ENCODE measurements around the gene CDKL4. TPM values are rescaled to one million over a fixed set of nuclear protein-coding genes. Genes with fewer than 3 reads are reported as not detected.
A peak's percentile ranks its signal among the peaks of the same experiment; 100 is the strongest.

CDKL4 gene
- total and polyA plus RNA-seq, 2 donors (not counting 1 experiment from before 2014, with no cell fraction given) = 0.18 to 3.0 TPM

DNA sequence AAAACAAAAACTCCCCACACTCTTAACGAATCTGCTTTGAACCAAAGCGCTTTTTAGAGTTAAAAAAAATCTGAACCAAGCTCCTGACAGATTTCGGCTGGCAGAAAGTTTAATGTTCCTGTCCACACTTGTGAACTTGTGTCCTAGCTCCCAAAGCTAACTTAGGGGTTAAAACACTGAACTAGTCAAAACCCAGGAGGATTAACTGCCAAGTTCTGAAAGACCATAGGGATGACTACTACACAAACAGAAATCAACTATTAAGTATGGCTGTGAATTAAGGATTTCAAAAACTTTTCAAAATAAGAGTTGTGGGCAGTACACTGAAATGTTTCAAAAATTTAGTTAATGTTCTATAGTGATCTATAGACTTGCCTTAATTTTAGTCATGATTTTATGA lies 26.2 kb upstream of the CDKL4 start:
- Histone ChIP-seq H3K4me2 (ENCODE audit: extremely low read depth, insufficient read depth, low read length) (no peak overlapping the region), H2AFZ (ENCODE audit: low read length) (no peak overlapping the region), H3K9ac (ENCODE audit: insufficient read depth, low read length) (no peak overlapping the region), H3K36me3 (ENCODE audit: control insufficient read depth, insufficient read depth, low read length) (peaks cover 3% of the 10 kb centered on the region), H4K20me1 (ENCODE audit: control insufficient read depth, extremely low read depth, insufficient read depth, low read length) (no peaks in the 10 kb centered on the region), H3K9me3 (ENCODE audit: control insufficient read depth, insufficient read depth, low read depth, low read length) (no peaks in the 10 kb centered on the region), H3K27ac (ENCODE audit: insufficient read depth, low read length) (no peak overlapping the region), H3K4me1 (ENCODE audit: control insufficient read depth, extremely low read depth, insufficient read depth, low read length) (peaks cover 3% of the 10 kb centered on the region), H3K4me3 (replicated peaks in 1 of 4; ENCODE audit: control extremely low read depth in 1 of 4, insufficient read depth in 1 of 4, low read depth in 3 of 4, low read length in 4 of 4) (no peak overlapping the region), H3K27me3 (ENCODE audit: control insufficient read depth, insufficient read depth, low read length) (no peaks in the 10 kb centered on the region), H3K79me2 (ENCODE audit: control insufficient read depth, insufficient read depth, low read length) (no peaks in the 10 kb centered on the region)
- no peak for DNase-seq (ENCODE audit: low read depth in 2 of 2)
- TF ChIP-seq, protein P1, sequence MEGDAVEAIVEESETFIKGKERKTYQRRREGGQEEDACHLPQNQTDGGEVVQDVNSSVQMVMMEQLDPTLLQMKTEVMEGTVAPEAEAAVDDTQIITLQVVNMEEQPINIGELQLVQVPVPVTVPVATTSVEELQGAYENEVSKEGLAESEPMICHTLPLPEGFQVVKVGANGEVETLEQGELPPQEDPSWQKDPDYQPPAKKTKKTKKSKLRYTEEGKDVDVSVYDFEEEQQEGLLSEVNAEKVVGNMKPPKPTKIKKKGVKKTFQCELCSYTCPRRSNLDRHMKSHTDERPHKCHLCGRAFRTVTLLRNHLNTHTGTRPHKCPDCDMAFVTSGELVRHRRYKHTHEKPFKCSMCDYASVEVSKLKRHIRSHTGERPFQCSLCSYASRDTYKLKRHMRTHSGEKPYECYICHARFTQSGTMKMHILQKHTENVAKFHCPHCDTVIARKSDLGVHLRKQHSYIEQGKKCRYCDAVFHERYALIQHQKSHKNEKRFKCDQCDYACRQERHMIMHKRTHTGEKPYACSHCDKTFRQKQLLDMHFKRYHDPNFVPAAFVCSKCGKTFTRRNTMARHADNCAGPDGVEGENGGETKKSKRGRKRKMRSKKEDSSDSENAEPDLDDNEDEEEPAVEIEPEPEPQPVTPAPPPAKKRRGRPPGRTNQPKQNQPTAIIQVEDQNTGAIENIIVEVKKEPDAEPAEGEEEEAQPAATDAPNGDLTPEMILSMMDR (conservative IDR thresholded peaks at IDR 0.05 in 1 of 2, IDR thresholded peaks at IDR 0.05 in 1 of 2; ENCODE audit: low read depth in 1 of 2, low read length in 2 of 2) = no peak
- TF ChIP-seq EZH2 (IDR thresholded peaks at IDR 0.05; ENCODE audit: low read length, missing control alignments) = no peak

DNA sequence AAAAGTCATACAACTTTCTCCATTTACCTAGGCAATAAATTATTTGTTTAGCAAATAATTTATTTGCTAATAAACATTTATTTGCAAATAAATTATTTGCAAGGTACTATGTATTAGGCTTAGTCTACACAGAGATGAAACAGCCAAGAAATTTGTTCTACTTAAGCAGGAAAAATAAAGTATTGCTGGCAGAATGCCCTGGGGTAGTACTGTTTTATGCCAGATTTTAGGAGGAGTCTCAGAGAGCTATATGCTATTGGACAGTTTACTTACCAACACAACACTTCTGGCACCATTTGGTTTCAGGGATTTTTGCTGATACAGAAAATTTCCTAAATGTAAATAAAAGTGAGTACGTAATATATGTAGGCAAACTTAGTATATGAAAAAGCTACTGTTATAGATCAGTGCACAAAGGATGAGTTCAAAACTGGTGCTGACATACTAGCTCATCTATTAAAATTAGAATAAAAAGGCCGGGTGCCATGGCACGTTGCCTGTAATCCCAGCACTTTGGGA lies 23.2 kb upstream of the CDKL4 start:
- H4K20me1 ChIP-seq (ENCODE audit: control insufficient read depth, extremely low read depth, insufficient read depth, low read length) = no peaks in the 10 kb centered on the region
- H3K4me3 ChIP-seq (replicated peaks in 1 of 4; ENCODE audit: control extremely low read depth in 1 of 4, insufficient read depth in 1 of 4, low read depth in 3 of 4, low read length in 4 of 4) = no peak overlapping the region
- H3K36me3 ChIP-seq (ENCODE audit: control insufficient read depth, insufficient read depth, low read length) = peaks cover 2% of the 10 kb centered on the region
- H3K4me1 ChIP-seq (ENCODE audit: control insufficient read depth, extremely low read depth, insufficient read depth, low read length) = peaks cover 3% of the 10 kb centered on the region
- DNase-seq (ENCODE audit: low read depth in 2 of 2) = peak; percentile 7 to 73
- H2AFZ ChIP-seq (ENCODE audit: low read length) = no peak overlapping the region
- no peaks in the 10 kb centered on the region for H3K9me3 ChIP-seq (ENCODE audit: control insufficient read depth, insufficient read depth, low read depth, low read length)
- H3K4me2 ChIP-seq (ENCODE audit: extremely low read depth, insufficient read depth, low read length) = no peak overlapping the region
- H3K27ac ChIP-seq (ENCODE audit: insufficient read depth, low read length) = no peak overlapping the region
- H3K9ac ChIP-seq (ENCODE audit: insufficient read depth, low read length) = no peak overlapping the region
- no peaks in the 10 kb centered on the region for H3K27me3 ChIP-seq (ENCODE audit: control insufficient read depth, insufficient read depth, low read length)
- TF ChIP-seq, protein P1 (conservative IDR thresholded peaks at IDR 0.05 in 1 of 2, IDR thresholded peaks at IDR 0.05 in 1 of 2; ENCODE audit: low read depth in 1 of 2, low read length in 2 of 2) = no peak
- no peak for TF ChIP-seq EZH2 (IDR thresholded peaks at IDR 0.05; ENCODE audit: low read length, missing control alignments)
- no peaks in the 10 kb centered on the region for H3K79me2 ChIP-seq (ENCODE audit: control insufficient read depth, insufficient read depth, low read length)

DNA sequence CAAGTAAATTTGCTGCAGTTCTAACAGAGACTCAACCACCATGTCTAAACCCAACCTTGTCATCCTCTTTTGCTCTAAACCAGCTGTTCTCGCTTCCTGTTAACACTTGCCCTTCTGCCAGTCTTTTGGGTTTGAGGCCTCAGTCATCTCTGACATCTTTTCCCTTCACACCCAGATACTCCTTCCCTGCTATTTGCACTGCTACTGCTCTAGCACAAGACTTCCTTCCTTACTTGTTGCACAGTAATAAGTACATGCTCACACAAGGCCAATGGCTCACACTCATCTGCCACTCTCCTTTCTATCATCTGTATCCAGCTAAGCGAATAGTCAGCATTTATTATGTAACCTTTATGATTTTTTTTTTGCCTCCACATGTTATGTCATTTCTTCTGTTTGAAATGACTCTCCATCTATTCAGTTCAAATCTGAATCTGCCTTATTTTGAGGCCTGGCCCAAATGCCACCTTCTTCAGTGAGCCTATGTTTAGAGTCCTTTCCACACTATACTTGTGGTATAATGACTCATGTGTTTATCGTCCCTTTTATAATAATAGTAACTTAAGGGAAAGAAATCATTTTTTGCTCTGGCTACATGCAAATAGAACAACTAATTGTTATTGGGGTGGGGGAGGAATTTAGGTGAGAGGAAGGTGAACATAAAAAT lies 22.5 kb upstream of the CDKL4 start:
- no peak overlapping the region for H3K4me2 ChIP-seq (ENCODE audit: extremely low read depth, insufficient read depth, low read length)
- peak; percentile 11 to 29 for DNase-seq (ENCODE audit: low read depth in 2 of 2)
- no peaks in the 10 kb centered on the region for H4K20me1 ChIP-seq (ENCODE audit: control insufficient read depth, extremely low read depth, insufficient read depth, low read length)
- peaks cover 3% of the 10 kb centered on the region for H3K4me1 ChIP-seq (ENCODE audit: control insufficient read depth, extremely low read depth, insufficient read depth, low read length)
- H3K4me3 ChIP-seq (replicated peaks in 1 of 4; ENCODE audit: control extremely low read depth in 1 of 4, insufficient read depth in 1 of 4, low read depth in 3 of 4, low read length in 4 of 4) = no peak overlapping the region
- no peaks in the 10 kb centered on the region for H3K9me3 ChIP-seq (ENCODE audit: control insufficient read depth, insufficient read depth, low read depth, low read length)
- no peaks in the 10 kb centered on the region for H3K79me2 ChIP-seq (ENCODE audit: control insufficient read depth, insufficient read depth, low read length)
- H3K36me3 ChIP-seq (ENCODE audit: control insufficient read depth, insufficient read depth, low read length) = peaks cover 4% of the 10 kb centered on the region
- TF ChIP-seq, protein P1 (conservative IDR thresholded peaks at IDR 0.05 in 1 of 2, IDR thresholded peaks at IDR 0.05 in 1 of 2; ENCODE audit: low read depth in 1 of 2, low read length in 2 of 2) = no peak
- no peak for TF ChIP-seq EZH2 (IDR thresholded peaks at IDR 0.05; ENCODE audit: low read length, missing control alignments)
- no peak overlapping the region for H3K27ac ChIP-seq (ENCODE audit: insufficient read depth, low read length)
- no peaks in the 10 kb centered on the region for H3K27me3 ChIP-seq (ENCODE audit: control insufficient read depth, insufficient read depth, low read length)
- no peak overlapping the region for H3K9ac ChIP-seq (ENCODE audit: insufficient read depth, low read length)
- H2AFZ ChIP-seq (ENCODE audit: low read length) = no peak overlapping the region
